DND-41 (cell line): ENCODE measurements around the gene HSH2D.
"Not testable (repeated sequence)": the region's sequence is repeated elsewhere in the genome, so short reads cannot be mapped to it uniquely, and the experiment has no call there.

Source experiments
- ATAC-seq: fragments of 200-7000 bp; cut with Tn5 transposase; 3 replicates; pipeline ENCODE4 v1.9.1; 2021; ENCODE audit warnings: low read depth; ENCODE audit not compliant: insufficient read depth
- DNase-seq: peaks from one replicate; pipeline ENCODE4 v3.0.0-alpha.2; 2020
- H2AFZ ChIP-seq: 2 replicates; pipeline ENCODE4 v1.6.0; 2012; ENCODE audit warnings: low read depth, low read length
- H3K27ac ChIP-seq: 2 replicates; pipeline ENCODE4 v1.5.1; 2012; ENCODE audit warnings: low read length, inconsistent platforms
- H3K27me3 ChIP-seq: fragments of 200-600 bp; sonication (generic); 2 replicates; pipeline ENCODE4 v1.6.0; 2012; ENCODE audit warnings: low read length, mild to moderate bottlenecking, inconsistent platforms; ENCODE audit not compliant: insufficient read depth, poor library complexity
- H3K36me3 ChIP-seq: 2 replicates; pipeline ENCODE4 v1.5.1; 2012; ENCODE audit warnings: low read length, inconsistent platforms; ENCODE audit not compliant: insufficient read depth
- H3K4me1 ChIP-seq: 2 replicates; pipeline ENCODE4 v1.5.1; 2012; ENCODE audit warnings: mild to moderate bottlenecking, low read length; ENCODE audit not compliant: insufficient read depth
- H3K4me2 ChIP-seq: 2 replicates; pipeline ENCODE4 v1.6.0; 2012; ENCODE audit warnings: mild to moderate bottlenecking, moderate library complexity, low read length, inconsistent platforms; ENCODE audit not compliant: insufficient read depth
- H3K4me3 ChIP-seq, 2 experiments: fragments of 200-600 bp in 1 of 2; shearing (Covaris generic) in 1 of 2; 2 replicates each; pipeline ENCODE4 v1.5.1; 2012 to 2016; ENCODE audit warnings: inconsistent platforms in 2 of 2, low read length in 2 of 2, mild to moderate bottlenecking in 2 of 2, low read depth in 1 of 2, moderate library complexity in 1 of 2
- H3K79me2 ChIP-seq: 2 replicates; pipeline ENCODE4 v1.6.0; 2012; ENCODE audit warnings: low read length, inconsistent platforms; ENCODE audit not compliant: insufficient read depth
- H3K9ac ChIP-seq: 2 replicates; pipeline ENCODE4 v1.6.0; 2012; ENCODE audit warnings: low read depth, mild to moderate bottlenecking, inconsistent platforms, low read length, moderate library complexity
- H3K9me3 ChIP-seq: 2 replicates; pipeline ENCODE4 v1.5.1; 2012; ENCODE audit warnings: low read length, moderate library complexity, mild to moderate bottlenecking, inconsistent platforms; ENCODE audit not compliant: insufficient read depth, severe bottlenecking
- H4K20me1 ChIP-seq: 2 replicates; pipeline ENCODE4 v1.6.0; 2012; ENCODE audit warnings: low read length; ENCODE audit not compliant: insufficient read depth
- CTCF ChIP-seq: IDR thresholded peaks from 2 replicates; pipeline ENCODE4 v1.5.1; 2012; ENCODE audit warnings: borderline replicate concordance, low read length, moderate library complexity, mild to moderate bottlenecking; ENCODE audit not compliant: poor library complexity, severe bottlenecking; ENCODE audit errors: extremely low read depth
- EZH2 ChIP-seq: IDR thresholded peaks from 3 replicates; pipeline ENCODE4 v1.6.1; 2012; ENCODE audit warnings: borderline replicate concordance, low read depth, mild to moderate bottlenecking, moderate library complexity, low read length, inconsistent platforms; ENCODE audit not compliant: severe bottlenecking

Gene HSH2D

GRCh38 chr19:16118489-16119033 lies 24.9 kb upstream of the HSH2D start:
- H3K9me3 ChIP-seq, result no peaks in the 10 kb centered on the region
- TF ChIP-seq EZH2, result no peak
- TF ChIP-seq CTCF, result no peak
- no peak overlapping the region for H3K4me2 ChIP-seq
- H3K36me3 ChIP-seq, result peaks cover 83% of the 10 kb centered on the region
- H4K20me1 ChIP-seq, result peaks cover 55% of the 10 kb centered on the region
- DNase-seq (no peak), ATAC-seq (no peak)
- peaks cover 19% of the 10 kb centered on the region for H3K4me1 ChIP-seq
- no peak overlapping the region for H3K9ac ChIP-seq
- H3K79me2 ChIP-seq, result peaks cover 53% of the 10 kb centered on the region
- H3K27ac ChIP-seq, result no peak overlapping the region
- H3K27me3 ChIP-seq, result no peaks in the 10 kb centered on the region
- no peak overlapping the region for H2AFZ ChIP-seq
- H3K4me3 ChIP-seq, result no peak overlapping the region

GRCh38 chr19:16119075-16119857 lies 24.2 kb upstream of the HSH2D start:
- H3K36me3 ChIP-seq, result peaks cover 87% of the 10 kb centered on the region
- H3K4me1 ChIP-seq, result peaks cover 16% of the 10 kb centered on the region
- H3K4me2 ChIP-seq, H3K9ac ChIP-seq, H3K4me3 ChIP-seq, H3K9me3 ChIP-seq, ATAC-seq, DNase-seq, H3K27ac ChIP-seq, H3K27me3 ChIP-seq, H2AFZ ChIP-seq: not testable (repeated sequence)
- peaks cover 51% of the 10 kb centered on the region for H3K79me2 ChIP-seq
- peaks cover 52% of the 10 kb centered on the region for H4K20me1 ChIP-seq

- no peak for TF ChIP-seq EZH2
- Histone ChIP-seq H3K27me3 (no peaks in the 10 kb centered on the region), H3K4me3 (no peak overlapping the region), H3K36me3 (peaks cover 89% of the 10 kb centered on the region), H2AFZ (no peak overlapping the region), H3K27ac (no peak overlapping the region), H3K9me3 (no peaks in the 10 kb centered on the region), H3K9ac (no peak overlapping the region), H4K20me1 (peaks cover 49% of the 10 kb centered on the region), H3K4me2 (no peak overlapping the region), H3K4me1 (no peaks in the 10 kb centered on the region), H3K79me2 (peaks cover 34% of the 10 kb centered on the region)
- DNase-seq, result no peak
- no peak for ATAC-seq
These were observed 22.3 kb upstream of the HSH2D start for GRCh38 chr19:16121141-16121540.

- no peak overlapping the region for H3K4me3 ChIP-seq
- H3K9ac ChIP-seq, result no peak overlapping the region
- ATAC-seq, result no peak
- H4K20me1 ChIP-seq, result peaks cover 43% of the 10 kb centered on the region
- peaks cover 25% of the 10 kb centered on the region for H3K79me2 ChIP-seq
- H3K4me2 ChIP-seq, result no peak overlapping the region
- TF ChIP-seq CTCF (no peak), EZH2 (no peak)
- no peaks in the 10 kb centered on the region for H3K27me3 ChIP-seq
- no peaks in the 10 kb centered on the region for H3K9me3 ChIP-seq
- H3K36me3 ChIP-seq, result peaks cover 93% of the 10 kb centered on the region
- no peak overlapping the region for H2AFZ ChIP-seq
- DNase-seq, result no peak
- H3K27ac ChIP-seq, result no peak overlapping the region
- no peaks in the 10 kb centered on the region for H3K4me1 ChIP-seq
These were observed 21.5 kb upstream of the HSH2D start for GRCh38 chr19:16121967-16122366.
